ENCODE measurements around the gene ARL4A.

- TF ChIP-seq EGR1 (IDR thresholded peaks at IDR 0.05; ENCODE audit: borderline replicate concordance, low read depth, low read length) (no peak), CTCF (IDR thresholded peaks at IDR 0.05; ENCODE audit: control extremely low read depth in 1 of 3, insufficient read depth in 1 of 3, low read depth in 1 of 3, low read length in 3 of 3) (no peak)
Observed at GRCh38 chr7:12726908-12727307, 39.5 kb downstream of the ARL4A start.

Data from H1 (cell line).